Cardiac septum (tissue), 1 donor: Measurements from ENCODE around the gene NRG2. TPM values are rescaled to one million over a fixed set of nuclear protein-coding genes. Genes with fewer than 3 reads are reported as not detected.

Experiments
- DNase-seq: peaks from one replicate; pipeline ENCODE4 v3.0.0-alpha.2; 2020; ENCODE audit warnings: low spot score
- intact Hi-C: fragments of 100-400 bp; cut with DNase I; formaldehyde crosslinking; loops from one replicate; pipeline ENCODE4 v1.14.0; 2022
- total RNA-seq: library from RNA; stranded (reverse); fragmentation: NEBNext Ultra II Directional; extraction: Animal tissue kit (Norgen Biotek cat#: 25700); gene quantifications from one replicate; pipeline ENCODE4 v1.2.1, GENCODE V29; 2021
- donor health status: DM: no; HTN: no; CAD: no.

Gene NRG2
- total RNA-seq, 1 donor from 2014 or later = 5.1 TPM

- intact Hi-C loops = no loop called here
- no peak for DNase-seq
These were observed 228.3 kb downstream of the NRG2 start for GRCh38 chr5:139814704-139815280.

- intact Hi-C loops = no loop called here
- DNase-seq = no peak
These were observed 228.9 kb downstream of the NRG2 start for GRCh38 chr5:139814191-139814601.

- intact Hi-C loops = no loop called here
- no peak for DNase-seq
These were observed 230.0 kb downstream of the NRG2 start for GRCh38 chr5:139812836-139813805.

GRCh38 chr5:139812323-139812722 is 230.8 kb downstream of the NRG2 start:
- intact Hi-C loops = no loop called here
- DNase-seq = no peak

- no peak for DNase-seq
- intact Hi-C loops = no loop called here
These were observed 231.9 kb downstream of the NRG2 start for GRCh38 chr5:139811274-139811607.

GRCh38 chr5:139810341-139811273 is 232.5 kb downstream of the NRG2 start:
- intact Hi-C loops = no loop called here
- DNase-seq = no peak

- intact Hi-C loops = no loop called here
- no peak for DNase-seq
These were observed 233.7 kb downstream of the NRG2 start for GRCh38 chr5:139809331-139809810.

GRCh38 chr5:139808481-139809330 is 234.4 kb downstream of the NRG2 start:
- DNase-seq = no peak
- intact Hi-C loops = no loop called here

GRCh38 chr5:139807647-139808030 is 235.5 kb downstream of the NRG2 start:
- intact Hi-C loops = no loop called here
- no peak for DNase-seq

- no peak for DNase-seq
- intact Hi-C loops = no loop called here
These were observed 236.1 kb downstream of the NRG2 start for GRCh38 chr5:139806726-139807646.

GRCh38 chr5:139806111-139806510 is 237.0 kb downstream of the NRG2 start:
- intact Hi-C loops = no loop called here
- DNase-seq = no peak

- intact Hi-C loops = no loop called here
These were observed 237.6 kb downstream of the NRG2 start for GRCh38 chr5:139805545-139805944.

GRCh38 chr5:139804800-139805397 is 238.2 kb downstream of the NRG2 start:
- intact Hi-C loops = no loop called here
- no peak for DNase-seq

More at GRCh38 chr5:139805545-139805944, 237.6 kb downstream of the NRG2 start:
- no peak for DNase-seq

- intact Hi-C loops = no loop called here
These were observed 239.1 kb downstream of the NRG2 start for GRCh38 chr5:139803978-139804377.

GRCh38 chr5:139799359-139799758 is 243.7 kb downstream of the NRG2 start:
- no peak for DNase-seq
- intact Hi-C loops = no loop called here

More at GRCh38 chr5:139803978-139804377, 239.1 kb downstream of the NRG2 start:
- DNase-seq = no peak

GRCh38 chr5:139798883-139799282 is 244.2 kb downstream of the NRG2 start:
- no peak for DNase-seq
- intact Hi-C loops = no loop called here

GRCh38 chr5:139797856-139798510 is 245.1 kb downstream of the NRG2 start:
- no peak for DNase-seq
- intact Hi-C loops = no loop called here
